Cardiac fibroblast (primary cell): ENCODE results near the gene SLC16A7.

Experiments used
- DNase-seq, 2 donors: peaks; one replicate each; pipeline versions ENCODE4 v3.0.0 to v3.0.0-alpha.2; 2010; ENCODE audit warnings: low read depth in 2 of 2
- H3K4me3 ChIP-seq, 2 donors: replicated peaks in 1 of 2; 1 replicate in 1 of 2; 2 replicates in 1 of 2; pipeline ENCODE4 v1.5.1; 2011; ENCODE audit warnings: low read depth in 2 of 2, low read length in 2 of 2, mild to moderate bottlenecking in 2 of 2, moderate library complexity in 1 of 2
- CTCF ChIP-seq: IDR thresholded peaks from one replicate; pipeline ENCODE4 v1.5.1; 2011; ENCODE audit warnings: low read depth, mild to moderate bottlenecking, low read length, inconsistent platforms

Gene SLC16A7

GRCh38 chr12:59761542-59761941, 165.7 kb downstream of the SLC16A7 start:
- no peak overlapping the region for H3K4me3 ChIP-seq
- TF ChIP-seq CTCF: no peak

GRCh38 chr12:59763835-59764234, 168.0 kb downstream of the SLC16A7 start:
- no peak for DNase-seq
- H3K4me3 ChIP-seq: no peak overlapping the region
- no peak for TF ChIP-seq CTCF

More at GRCh38 chr12:59761542-59761941, 165.7 kb downstream of the SLC16A7 start:
- DNase-seq: no peak

GRCh38 chr12:59768031-59768430, 172.2 kb downstream of the SLC16A7 start:
- no peak overlapping the region for H3K4me3 ChIP-seq
- DNase-seq: no peak
- TF ChIP-seq CTCF: no peak

GRCh38 chr12:59780605-59781135, 184.8 kb downstream of the SLC16A7 start:
- peak; percentile 63 for TF ChIP-seq CTCF
- no peak overlapping the region for H3K4me3 ChIP-seq
- peak; percentile 71 to 72 for DNase-seq

GRCh38 chr12:59787610-59788009, 191.8 kb downstream of the SLC16A7 start:
- no peak overlapping the region for H3K4me3 ChIP-seq
- no peak for TF ChIP-seq CTCF
- DNase-seq: no peak

GRCh38 chr12:59792647-59793046, 196.8 kb downstream of the SLC16A7 start:
- H3K4me3 ChIP-seq: no peak overlapping the region
- no peak for TF ChIP-seq CTCF
- DNase-seq: no peak

GRCh38 chr12:59803735-59804134, 207.9 kb downstream of the SLC16A7 start:
- no peak overlapping the region for H3K4me3 ChIP-seq
- peak in 1 of 2 donors; percentile 7 for DNase-seq
- no peak for TF ChIP-seq CTCF
